Measurements from ENCODE around the gene INCA1.

GRCh38 chr17:4951486-4951885 is 45.8 kb downstream of the INCA1 start:
- TF ChIP-seq CTCF (IDR thresholded peaks at IDR 0.05) (no peak), POLR2AphosphoS5 (IDR thresholded peaks at IDR 0.05) (no peak), EP300 (IDR thresholded peaks at IDR 0.05) (no peak), POLR2A (IDR thresholded peaks at IDR 0.05) (no peak)

Measured in stomach (tissue), 4 donors.